NCI-H1694 (cell line): ENCODE measurements around the gene RNF213.
"Not testable (repeated sequence)": the region's sequence is repeated elsewhere in the genome, so short reads cannot be mapped to it uniquely, and the experiment has no call there.

Experiments
- DNase-seq: peaks from one replicate; lab custom pipeline; 2025; lab: John Stamatoyannopoulos, UW

RNF213 gene

DNA sequence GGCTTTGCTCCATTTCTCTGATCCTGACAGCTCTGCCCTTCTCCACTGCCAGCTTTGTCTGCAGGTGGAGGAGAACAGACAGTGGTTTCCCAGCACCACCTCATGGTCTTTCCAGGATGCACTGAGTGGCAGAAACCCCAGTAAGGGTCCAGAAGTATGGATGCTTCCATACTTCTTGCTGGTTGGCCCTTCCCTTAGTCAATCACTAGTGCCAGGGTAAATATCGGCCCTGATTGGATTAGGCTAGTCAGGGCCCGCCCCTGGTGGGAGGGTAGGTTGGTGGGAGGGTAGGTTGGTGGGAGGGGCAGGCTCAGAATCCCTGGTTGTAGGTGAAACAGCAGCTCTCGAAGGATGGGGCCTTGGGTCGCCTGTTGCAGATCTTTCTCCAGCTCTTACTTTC, 10.2 kb downstream of the RNF213 start:
- DNase-seq: no peak

- DNase-seq: no peak
These were observed 11.7 kb downstream of the RNF213 start for GRCh38 chr17:80272366-80272765.

GRCh38 chr17:80274331-80274730, 13.7 kb downstream of the RNF213 start:
- no peak for DNase-seq

GRCh38 chr17:80274871-80275449, 14.3 kb downstream of the RNF213 start:
- DNase-seq: no peak

DNA sequence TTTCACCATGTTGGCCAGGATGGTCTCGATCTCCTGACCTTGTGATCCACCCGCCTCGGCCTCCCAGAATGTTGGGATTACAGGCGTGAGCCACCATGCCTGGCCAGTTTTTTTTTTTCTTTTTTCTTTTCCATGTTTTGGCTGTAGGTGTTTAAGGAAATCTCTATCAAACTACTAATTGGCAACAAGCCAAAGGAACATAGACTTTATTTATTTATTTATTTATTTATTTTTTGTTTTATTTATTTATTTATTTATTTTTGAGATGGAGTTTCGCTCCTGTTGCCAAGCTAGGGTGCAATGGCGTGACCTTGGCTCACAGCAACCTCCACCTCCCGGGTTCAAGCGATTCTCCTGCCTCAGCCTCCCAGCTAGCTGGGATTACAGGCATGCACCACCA, 15.2 kb downstream of the RNF213 start:
- DNase-seq: not testable (repeated sequence)

DNA sequence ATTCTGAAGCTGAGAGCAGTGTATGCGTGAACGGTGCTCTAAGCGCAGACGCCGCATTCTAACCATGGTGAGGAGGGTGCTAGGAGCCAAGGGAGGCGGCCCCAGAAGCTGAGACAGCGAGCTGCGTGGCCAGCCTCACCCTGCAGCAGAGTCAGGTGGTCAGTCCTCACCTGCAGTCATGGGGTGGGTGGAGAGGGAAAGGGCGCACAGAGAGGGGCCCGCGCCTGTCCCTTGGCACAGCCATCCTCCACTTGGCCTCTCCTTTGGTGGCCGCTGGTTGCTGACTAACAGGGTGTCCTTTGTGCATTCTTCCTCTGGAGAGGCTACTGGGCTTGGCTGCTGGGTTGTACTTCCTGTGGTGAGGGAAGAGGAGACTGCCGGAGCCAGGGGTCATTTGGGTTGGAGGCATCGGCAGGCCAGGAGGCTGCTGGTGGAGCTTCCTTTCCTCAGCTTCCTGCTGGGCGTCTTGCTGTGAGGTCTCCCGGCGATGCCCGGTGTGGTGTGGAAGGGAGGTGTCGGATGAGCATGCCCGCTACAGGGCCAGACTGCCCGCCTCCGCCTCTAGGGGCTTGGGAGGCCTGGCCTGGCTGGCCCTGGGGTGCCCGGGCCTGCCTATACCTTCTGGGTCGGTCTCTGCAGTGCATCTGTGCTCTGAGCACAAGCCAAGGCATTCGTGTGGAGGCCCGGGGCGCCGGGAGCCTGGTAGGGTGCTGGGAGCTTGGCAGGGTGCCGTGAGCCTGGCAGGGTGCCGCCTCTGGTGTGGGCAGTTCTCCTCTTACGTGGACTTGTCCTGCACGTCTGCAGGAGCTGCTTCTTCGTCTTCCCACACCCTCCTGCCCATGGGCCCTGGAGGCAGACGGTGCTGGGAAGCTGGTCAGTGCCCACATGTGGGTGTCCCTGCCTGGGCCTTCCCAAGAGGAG, 17.4 kb downstream of the RNF213 start:
- DNase-seq: no peak

GRCh38 chr17:80279895-80280294, 19.2 kb downstream of the RNF213 start:
- no peak for DNase-seq

DNA sequence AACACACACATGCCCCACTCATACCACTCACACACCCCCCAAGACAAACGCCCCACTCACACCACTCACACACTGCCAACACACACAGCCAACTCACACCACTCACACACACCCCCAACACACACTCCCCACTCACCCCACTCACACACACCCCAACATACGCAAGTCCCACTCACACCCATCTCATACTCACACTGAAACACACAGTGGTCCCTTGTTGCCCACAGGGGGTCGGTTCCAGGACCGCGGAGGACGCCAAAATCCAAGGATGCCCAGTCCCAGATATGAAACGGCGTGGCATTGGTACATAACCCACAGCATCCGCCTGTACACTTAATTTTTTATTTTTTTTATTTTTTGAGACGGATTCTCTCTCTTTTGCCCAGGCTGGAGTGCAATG, 20.9 kb downstream of the RNF213 start:
- no peak for DNase-seq

DNA sequence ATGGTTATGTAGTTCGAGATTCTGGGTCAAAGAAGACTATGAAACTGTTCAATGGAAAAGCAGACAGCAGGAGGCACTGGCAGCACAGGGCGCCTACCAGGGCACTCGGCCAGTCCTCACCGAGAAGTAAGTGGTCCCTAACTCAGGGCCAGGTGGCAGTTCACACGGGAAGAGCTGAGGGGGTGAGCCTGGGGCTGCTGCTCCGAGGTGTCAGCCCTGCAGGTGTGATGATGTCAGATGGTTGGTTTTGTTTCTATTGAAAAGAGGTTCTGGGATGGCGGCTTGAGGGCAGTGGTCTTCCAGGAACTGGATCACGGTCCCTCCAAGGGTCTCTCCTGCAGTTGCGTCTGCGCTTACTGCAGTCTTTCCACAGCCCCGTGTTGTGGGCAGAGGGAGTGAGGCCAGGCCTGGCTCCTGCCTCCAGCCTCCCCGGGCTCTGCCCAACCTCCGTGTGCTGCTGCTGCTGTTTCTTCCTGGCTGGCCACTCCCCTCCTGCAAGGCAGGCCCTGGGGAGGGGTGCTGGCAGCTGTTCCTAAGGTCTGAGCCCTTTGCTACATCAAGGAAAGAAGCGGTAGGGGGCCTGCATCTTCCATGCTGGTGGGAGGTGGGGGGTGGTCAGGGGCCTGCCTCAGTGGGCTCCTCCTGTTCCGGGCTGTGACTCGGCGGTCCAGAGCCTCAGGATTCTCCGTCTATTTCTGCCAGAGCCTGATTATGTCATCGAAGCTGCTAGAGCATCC, 22.6 kb downstream of the RNF213 start:
- DNase-seq: no peak

DNA sequence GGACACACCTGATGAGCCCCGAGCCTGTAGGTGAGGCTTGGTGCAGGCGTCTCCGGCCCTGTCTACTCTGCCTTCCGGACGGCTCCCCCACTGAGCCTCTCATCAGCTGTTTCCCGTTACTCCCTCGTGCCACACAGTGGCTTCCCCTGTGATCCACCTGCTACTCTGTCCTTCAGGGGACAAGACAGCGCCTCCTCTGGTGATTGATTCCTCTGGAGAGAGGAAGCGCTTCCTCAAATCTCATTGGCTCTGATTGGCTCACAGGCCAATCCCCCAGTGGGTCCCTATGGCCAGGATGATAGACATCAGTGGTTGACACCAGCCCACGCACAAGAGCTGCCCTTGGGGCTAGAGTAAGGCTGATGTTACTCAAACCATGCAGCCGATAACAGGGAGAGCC, 24.0 kb downstream of the RNF213 start:
- no peak for DNase-seq

DNA sequence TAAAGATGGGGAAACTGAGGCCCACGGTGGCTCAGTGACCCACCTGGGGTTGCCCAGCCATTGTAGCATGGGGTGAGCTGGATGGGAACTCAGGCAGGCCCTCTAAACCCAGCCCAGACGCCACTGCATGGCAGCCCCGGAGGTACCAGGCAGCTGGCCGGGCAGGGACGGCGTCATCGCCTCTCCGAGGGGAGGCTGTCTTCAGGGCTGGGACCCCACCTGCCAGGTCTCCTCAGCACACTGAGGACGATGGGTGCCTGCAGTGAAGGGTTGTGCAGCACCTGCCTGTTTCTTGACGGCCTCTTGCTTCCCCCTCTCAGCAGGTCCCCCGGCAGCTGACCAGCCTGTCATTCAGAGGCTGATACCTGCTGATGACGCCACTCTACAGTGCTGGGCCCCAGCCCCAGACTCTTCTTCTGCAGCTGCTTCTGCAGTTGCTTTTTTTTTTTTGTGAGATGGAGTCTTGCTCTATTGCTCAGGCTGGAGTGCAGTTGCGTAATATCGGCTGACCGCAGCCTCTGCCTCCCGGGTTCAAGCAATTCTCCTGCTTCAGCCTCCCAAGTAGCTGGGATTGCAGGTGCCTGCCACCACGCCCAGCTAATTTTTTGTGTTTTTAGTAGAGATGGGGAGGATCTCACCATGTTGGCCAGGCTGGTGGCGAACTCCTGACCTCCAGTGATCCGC, 24.7 kb downstream of the RNF213 start:
- no peak for DNase-seq

DNA sequence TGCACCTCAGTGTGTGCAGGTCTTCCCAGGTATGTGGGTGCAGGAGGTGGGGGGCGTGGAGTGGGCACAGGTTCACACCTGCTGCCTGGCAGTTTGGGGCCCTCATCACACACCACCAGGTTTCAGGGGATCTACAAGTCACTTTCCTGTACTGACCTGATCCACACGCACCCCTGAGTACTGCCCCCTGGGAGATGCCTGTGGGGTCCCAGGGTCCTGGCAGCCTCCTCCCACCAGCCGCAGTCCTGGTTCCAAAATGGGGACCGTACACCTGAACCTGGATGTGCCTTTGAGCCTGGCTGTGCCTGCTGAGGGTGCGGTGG, 25.9 kb downstream of the RNF213 start:
- no peak for DNase-seq

DNA sequence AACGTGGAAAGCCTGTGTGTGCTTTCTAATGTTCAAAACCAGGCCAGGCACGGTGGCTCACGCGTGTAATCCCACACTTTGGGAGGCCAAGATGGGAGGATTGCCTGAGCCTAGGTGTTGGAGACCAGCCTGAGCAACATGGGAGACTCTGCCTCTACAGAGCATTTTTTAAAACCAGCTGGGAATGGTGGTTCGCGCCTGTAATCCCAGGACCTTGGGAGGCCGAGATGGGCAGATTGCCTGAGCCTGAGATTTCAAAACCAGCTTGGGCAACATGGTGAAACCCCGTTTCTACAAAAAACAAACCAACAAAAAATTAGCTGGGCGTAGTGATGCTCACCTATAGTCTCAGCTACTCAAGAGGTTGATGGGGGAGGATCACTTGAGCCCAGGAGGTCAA, 26.4 kb downstream of the RNF213 start:
- DNase-seq: no peak

- no peak for DNase-seq
These were observed 27.3 kb downstream of the RNF213 start for GRCh38 chr17:80287806-80288567.

DNA sequence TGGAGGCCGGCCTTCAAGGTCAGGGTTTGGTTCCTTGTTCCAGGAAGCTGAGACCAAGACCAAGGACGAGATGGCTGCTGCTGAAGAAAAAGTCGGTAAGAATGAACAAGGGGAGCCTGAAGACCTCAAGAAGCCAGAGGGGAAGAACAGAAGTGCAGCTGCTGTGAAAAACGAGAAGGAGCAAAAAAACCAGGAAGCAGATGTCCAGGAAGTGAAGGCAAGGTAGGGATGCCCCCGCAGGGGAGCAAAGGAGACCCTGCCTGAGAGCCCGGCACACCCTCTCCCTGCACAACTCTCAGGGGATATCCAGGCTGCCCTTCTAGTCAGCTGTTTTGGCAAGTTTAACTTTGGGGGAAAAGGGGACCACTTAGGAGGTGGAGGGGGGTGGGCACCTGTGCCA, 29.0 kb downstream of the RNF213 start:
- no peak for DNase-seq

GRCh38 chr17:80290156-80290555, 29.5 kb downstream of the RNF213 start:
- DNase-seq: no peak

DNA sequence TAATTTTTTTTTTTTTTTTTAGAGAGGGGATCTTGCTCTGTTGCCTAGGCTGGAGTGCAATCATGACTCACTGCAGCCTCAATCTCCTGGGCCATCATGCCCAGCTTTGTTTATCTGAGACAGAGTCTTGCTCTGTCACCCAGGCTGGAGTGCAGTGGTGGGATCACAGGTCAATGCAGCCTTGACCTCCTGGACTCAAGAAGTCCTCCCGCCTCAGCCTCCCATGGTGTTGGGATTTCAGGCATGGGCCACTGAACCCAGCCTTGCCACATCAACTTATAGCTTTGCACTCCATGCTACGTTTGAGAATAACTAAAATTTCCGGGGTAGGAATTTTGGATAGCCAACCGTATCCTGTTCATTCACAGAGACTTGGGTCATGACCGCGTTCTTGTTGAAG, 30.6 kb downstream of the RNF213 start:
- DNase-seq: no peak

DNA sequence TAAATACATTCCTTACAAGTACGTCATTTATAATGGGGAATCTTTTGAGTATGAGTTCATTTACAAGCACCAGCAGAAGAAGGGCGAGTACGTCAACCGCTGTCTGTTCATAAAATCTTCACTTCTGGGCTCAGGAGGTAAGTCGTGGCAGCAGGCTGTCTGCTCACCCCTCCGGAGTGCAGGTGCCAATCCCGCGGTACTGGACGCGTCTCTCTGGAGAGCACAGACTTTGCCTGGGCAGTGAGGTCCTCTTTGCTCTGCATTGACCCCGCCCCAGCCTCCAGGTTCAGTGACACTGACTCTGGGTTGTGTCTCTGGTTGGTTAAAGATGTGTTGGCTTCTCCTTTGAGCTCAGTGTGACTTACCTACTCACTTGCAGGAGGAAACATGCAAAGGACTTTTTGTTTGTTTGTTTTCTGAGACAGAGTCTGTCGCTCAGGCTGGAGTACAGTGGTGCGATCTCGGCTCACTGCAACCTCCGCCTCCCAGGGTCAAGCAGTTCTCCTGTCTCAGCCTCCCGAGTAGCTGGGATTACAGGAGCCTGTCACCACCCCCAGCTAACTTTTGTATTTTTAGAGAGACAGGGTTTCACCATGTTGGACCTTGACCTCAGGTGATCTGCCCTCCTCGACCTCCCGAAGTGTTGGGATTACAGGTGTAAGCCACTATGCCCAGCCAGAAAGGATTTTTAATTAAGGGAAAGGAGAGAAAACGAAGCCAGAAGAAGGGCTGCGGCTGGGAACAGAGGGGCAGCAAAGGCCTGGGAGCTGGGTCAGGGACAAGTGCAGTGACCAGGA, 31.2 kb downstream of the RNF213 start:
- no peak for DNase-seq

DNA sequence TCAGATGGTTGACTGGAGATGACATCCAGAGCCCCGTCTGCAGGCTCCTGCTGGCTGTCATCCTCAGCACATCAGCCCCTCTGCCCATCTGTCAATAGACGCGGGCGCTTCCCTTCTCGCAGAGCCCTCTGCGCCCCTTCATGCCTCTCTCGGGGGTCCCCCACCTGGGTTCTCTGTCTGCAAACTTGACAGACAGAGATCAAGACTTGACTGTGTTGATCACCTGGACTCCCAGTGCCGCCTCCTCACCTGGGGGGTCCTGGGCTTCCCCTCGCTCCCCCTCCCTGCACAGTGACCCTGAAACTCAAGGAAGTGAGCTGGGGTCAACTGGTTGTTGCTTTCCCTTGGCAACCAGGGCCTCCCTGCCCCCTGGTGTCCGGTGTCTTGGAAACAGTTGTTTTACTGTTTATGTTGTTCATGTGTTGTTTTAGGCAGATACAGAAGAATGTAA, 31.9 kb downstream of the RNF213 start:
- DNase-seq: no peak

DNA sequence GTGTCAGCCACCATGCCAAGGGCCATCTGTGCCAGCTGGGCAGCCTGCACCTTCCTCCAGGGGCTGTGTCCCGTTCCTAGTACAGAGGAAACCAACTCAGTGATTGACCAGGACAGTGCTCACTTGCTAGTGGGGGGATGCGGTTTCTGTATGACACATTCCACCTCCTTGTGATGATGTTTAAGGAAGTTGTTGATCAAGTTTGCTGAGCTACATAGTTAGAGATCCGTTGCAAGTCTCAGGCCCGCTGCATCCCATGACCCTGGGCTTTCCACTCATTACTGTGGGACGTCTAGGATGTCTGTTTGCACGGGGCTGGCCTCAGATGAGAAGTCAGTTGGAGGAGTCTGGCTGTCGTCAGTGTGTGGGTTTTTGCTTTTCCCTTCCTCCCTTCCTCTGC, 33.6 kb downstream of the RNF213 start:
- no peak for DNase-seq

- DNase-seq: no peak
These were observed 34.0 kb downstream of the RNF213 start for GRCh38 chr17:80294653-80295052.
